Peyer's patch (tissue), 4 donors: Measurements from ENCODE around the gene GNB2. TPM values are rescaled to one million over a fixed set of nuclear protein-coding genes. Genes with fewer than 3 reads are reported as not detected.

ENCODE experiments used
- DNase-seq, 3 donors: peaks; one replicate each; pipeline ENCODE4 v3.0.0-alpha.2; 2017 to 2019
- H3K27ac ChIP-seq, 4 donors: fragments of 200-600 bp; sonication (generic); one replicate each; pipeline ENCODE4 v1.5.1; 2016 to 2019
- H3K27me3 ChIP-seq, 2 donors: fragments of 200-600 bp; sonication (generic); one replicate each; pipeline ENCODE4 v1.5.1; 2019
- H3K36me3 ChIP-seq, 3 donors: fragments of 200-600 bp; sonication (generic); one replicate each; pipeline ENCODE4 v1.5.1; 2016 to 2019
- H3K4me1 ChIP-seq, 4 donors: fragments of 200-600 bp; sonication (generic); one replicate each; pipeline ENCODE4 v1.5.1; 2016 to 2019
- H3K4me3 ChIP-seq, 4 donors: fragments of 200-600 bp; sonication (generic); 1 replicate in 3 of 4; 2 replicates in 1 of 4; pipeline ENCODE4 v1.5.1; 2016 to 2019; ENCODE audit warnings: mild to moderate bottlenecking in 1 of 4
- H3K9me3 ChIP-seq, 4 donors: fragments of 200-600 bp; sonication (generic); one replicate each; pipeline ENCODE4 v1.5.1; 2016 to 2019; ENCODE audit warnings: mild to moderate bottlenecking in 1 of 4
- POLR2A ChIP-seq, 2 donors: fragments of 450-650 bp; IDR thresholded peaks; one replicate each; pipeline ENCODE4 v1.5.1; 2017; ENCODE audit warnings: antibody characterized with exemption in 2 of 2, mild to moderate bottlenecking in 2 of 2, moderate library complexity in 2 of 2
- total RNA-seq, 4 donors: library from RNA; depleted of rRNA; stranded (reverse); fragments of >200 nt; gene quantifications; one replicate each; pipeline ENCODE4 v1.1.0, GENCODE V29; 2016
- TF ChIP-seq, protein P1 (sequence below), 6 experiments: fragments of 450-650 bp in 4 of 6; fragments of 200-600 bp in 2 of 6; sonication (generic) in 1 of 6; IDR thresholded peaks; one replicate each; pipeline ENCODE4 v1.5.1; 2017 to 2019; ENCODE audit warnings: antibody characterized with exemption in 6 of 6, mild to moderate bottlenecking in 3 of 6, moderate library complexity in 1 of 6

GNB2 gene
- total RNA-seq, 4 donors from 2014 or later: 123 to 236 (median 172) TPM

DNA sequence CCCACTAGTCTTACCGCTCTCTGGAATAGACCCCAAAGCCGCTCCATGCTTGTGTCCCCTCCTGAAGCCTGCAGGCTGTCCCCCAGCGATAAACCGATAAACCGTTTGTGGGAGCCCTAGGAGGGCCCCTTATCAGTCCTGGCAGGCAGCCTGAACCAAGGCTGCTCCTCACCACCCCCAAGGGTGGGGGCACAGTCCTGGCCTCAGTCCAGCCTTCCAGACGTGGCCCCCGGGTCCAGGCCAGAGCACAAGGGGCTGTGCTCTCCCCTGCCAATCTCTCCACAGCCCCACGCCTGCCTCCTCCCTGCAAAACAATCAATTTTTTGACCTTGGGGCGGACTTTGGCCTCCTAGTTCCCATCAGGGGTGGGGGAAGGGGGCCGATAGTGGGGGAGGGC lies 32.1 kb upstream of the GNB2 start, which contains the start of gene TFR2:
Gene TFR2 (minus strand): TSS at position 90 of the 397 bp plus-strand sequence. CDS start 43 bp downstream, at position 47.
- TF ChIP-seq POLR2A (IDR thresholded peaks at IDR 0.05): no peak
- TF ChIP-seq, protein P1, sequence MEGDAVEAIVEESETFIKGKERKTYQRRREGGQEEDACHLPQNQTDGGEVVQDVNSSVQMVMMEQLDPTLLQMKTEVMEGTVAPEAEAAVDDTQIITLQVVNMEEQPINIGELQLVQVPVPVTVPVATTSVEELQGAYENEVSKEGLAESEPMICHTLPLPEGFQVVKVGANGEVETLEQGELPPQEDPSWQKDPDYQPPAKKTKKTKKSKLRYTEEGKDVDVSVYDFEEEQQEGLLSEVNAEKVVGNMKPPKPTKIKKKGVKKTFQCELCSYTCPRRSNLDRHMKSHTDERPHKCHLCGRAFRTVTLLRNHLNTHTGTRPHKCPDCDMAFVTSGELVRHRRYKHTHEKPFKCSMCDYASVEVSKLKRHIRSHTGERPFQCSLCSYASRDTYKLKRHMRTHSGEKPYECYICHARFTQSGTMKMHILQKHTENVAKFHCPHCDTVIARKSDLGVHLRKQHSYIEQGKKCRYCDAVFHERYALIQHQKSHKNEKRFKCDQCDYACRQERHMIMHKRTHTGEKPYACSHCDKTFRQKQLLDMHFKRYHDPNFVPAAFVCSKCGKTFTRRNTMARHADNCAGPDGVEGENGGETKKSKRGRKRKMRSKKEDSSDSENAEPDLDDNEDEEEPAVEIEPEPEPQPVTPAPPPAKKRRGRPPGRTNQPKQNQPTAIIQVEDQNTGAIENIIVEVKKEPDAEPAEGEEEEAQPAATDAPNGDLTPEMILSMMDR (IDR thresholded peaks at IDR 0.05): no peak
- no peaks in the 10 kb centered on the region for H3K9me3 ChIP-seq
- no peak for DNase-seq
- H3K27me3 ChIP-seq: no peaks in the 10 kb centered on the region
- H3K27ac ChIP-seq: no peak within 1 kb of the TSS
- no peaks in the 10 kb centered on the region for H3K36me3 ChIP-seq
- no peaks in the 10 kb centered on the region for H3K4me1 ChIP-seq
- H3K4me3 ChIP-seq: peak within 1 kb of the TSS in 1 of 4 donors; percentile 19

DNA sequence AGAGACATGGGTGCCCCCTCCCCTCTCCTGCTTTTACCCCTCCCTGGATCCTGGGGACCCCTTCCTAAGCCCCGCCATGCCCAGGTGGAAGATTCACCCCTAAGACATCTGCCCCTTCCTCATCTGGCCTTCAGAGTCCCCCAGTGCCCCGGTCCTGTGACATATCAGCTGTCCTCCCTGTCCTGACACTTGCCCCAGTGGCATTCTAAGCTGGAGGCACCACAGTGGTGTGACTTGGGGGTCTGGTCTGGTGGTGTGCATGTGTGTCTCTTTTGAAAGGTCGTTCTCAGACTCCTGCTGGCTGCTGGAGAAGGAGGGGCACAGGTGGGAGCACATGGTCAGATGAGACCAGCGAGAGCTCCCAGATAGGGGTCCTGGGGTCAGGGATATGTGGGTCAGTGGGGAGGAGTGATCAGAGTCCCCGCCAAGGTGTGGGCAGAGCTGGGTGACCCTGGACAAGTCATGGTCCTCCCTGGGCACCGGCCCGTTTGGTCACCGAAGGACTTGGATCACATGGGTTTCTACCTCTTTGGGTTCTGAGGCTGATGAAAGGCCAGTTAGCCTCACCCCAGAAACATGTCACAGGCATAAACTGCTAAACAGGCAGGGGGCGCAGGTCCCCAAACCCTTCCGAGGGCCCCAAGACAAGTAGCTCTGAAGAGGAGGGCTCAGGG lies 31.5 kb upstream of the GNB2 start:
- DNase-seq: no peak

DNA sequence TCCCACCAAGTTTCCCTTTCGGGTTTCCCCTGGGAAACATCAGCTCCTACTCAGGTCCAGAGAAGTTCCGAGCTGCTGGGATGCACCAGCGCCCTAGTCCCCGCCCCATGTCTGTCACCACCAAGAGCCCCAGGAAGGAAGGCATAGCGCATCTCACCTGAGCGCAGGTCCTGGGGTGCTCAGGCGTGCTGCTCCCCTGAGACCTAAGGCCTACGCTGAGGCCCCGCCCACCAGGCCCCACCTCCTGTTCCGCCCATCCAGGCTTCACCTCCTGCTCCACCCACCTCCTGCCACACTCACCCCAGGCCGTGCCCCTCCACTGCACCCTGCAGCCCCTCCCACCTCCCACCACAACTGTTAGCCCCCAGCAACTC lies 31.0 kb upstream of the GNB2 start:
- H3K9me3 ChIP-seq: no peaks in the 10 kb centered on the region
- H3K27me3 ChIP-seq: no peaks in the 10 kb centered on the region
- H3K36me3 ChIP-seq: no peaks in the 10 kb centered on the region
- peak overlapping the region in 1 of 4 donors; percentile 19 for H3K4me3 ChIP-seq
- no peaks in the 10 kb centered on the region for H3K4me1 ChIP-seq
- DNase-seq: peak; percentile 71 to 85 (median 73)
- no peak overlapping the region for H3K27ac ChIP-seq
- TF ChIP-seq, protein P1 (IDR thresholded peaks at IDR 0.05): no peak
- no peak for TF ChIP-seq POLR2A (IDR thresholded peaks at IDR 0.05)

More for the DNA sequence above, 31.5 kb upstream of the GNB2 start:
- TF ChIP-seq, protein P1 (IDR thresholded peaks at IDR 0.05): no peak
- no peak for TF ChIP-seq POLR2A (IDR thresholded peaks at IDR 0.05)
- Histone ChIP-seq H3K27ac (no peak overlapping the region), H3K4me3 (peak overlapping the region in 1 of 4 donors; percentile 19), H3K9me3 (no peaks in the 10 kb centered on the region), H3K36me3 (no peaks in the 10 kb centered on the region), H3K27me3 (no peaks in the 10 kb centered on the region), H3K4me1 (no peaks in the 10 kb centered on the region)

DNA sequence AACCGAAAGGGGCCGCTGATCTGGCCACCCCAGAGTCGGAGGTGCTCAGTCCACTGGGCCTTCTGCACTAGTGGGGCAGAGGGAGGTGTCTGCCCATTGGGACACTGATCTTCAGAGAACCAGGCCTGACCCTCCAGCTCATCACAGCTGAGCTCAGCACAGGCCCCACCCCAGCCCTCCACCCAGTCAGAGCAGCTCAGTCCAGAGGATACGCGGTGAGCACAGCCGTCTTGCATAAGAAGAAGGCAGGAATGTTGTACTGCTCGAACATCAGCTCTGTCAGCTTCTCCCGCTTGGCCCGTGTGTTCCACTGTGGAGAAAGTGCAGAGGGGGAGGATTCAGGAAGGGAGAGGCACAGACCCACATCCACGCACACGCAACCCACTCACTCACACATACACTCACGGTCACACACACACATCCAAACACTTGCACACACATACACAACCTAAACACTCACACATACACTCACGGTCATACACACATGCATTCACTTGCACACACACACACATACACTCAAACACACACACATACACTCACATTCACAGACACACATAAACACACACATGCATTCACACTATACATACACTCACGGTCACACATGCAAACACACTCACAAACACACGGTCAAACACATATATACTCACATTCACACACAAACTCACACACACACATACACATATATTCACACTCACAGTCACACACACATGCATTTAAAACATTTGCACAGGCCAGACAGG lies 23.5 kb upstream of the GNB2 start:
- Histone ChIP-seq H3K9me3 (no peaks in the 10 kb centered on the region), H3K27ac (no peak overlapping the region), H3K27me3 (no peaks in the 10 kb centered on the region), H3K4me1 (no peaks in the 10 kb centered on the region), H3K4me3 (no peak overlapping the region), H3K36me3 (no peaks in the 10 kb centered on the region)
- DNase-seq: no peak
- TF ChIP-seq POLR2A (IDR thresholded peaks at IDR 0.05): no peak
- TF ChIP-seq, protein P1 (IDR thresholded peaks at IDR 0.05): no peak

- TF ChIP-seq, protein P1 (IDR thresholded peaks at IDR 0.05): no peak
- TF ChIP-seq POLR2A (IDR thresholded peaks at IDR 0.05): no peak
- no peak overlapping the region for H3K27ac ChIP-seq
- no peak for DNase-seq
- no peak overlapping the region for H3K4me3 ChIP-seq
- H3K9me3 ChIP-seq: no peaks in the 10 kb centered on the region
- peaks cover 0 to 3% of the 10 kb centered on the region in 2 donors for H3K27me3 ChIP-seq
- H3K4me1 ChIP-seq: peaks cover 0 to 4% (median 0%) of the 10 kb centered on the region in 4 donors
- H3K36me3 ChIP-seq: no peaks in the 10 kb centered on the region
These were observed 18.4 kb upstream of the GNB2 start for GRCh38 chr7:100654908-100655831.
